GM12801 (cell line): ENCODE results near the gene PCIF1.

Experiments
- TF ChIP-seq, protein P1 (sequence below): IDR thresholded peaks from one replicate; pipeline ENCODE4 v1.5.1; 2011; ENCODE audit warnings: control low read depth; ENCODE audit not compliant: insufficient read length; ENCODE audit errors: extremely low read depth

The PCIF1 gene

DNA sequence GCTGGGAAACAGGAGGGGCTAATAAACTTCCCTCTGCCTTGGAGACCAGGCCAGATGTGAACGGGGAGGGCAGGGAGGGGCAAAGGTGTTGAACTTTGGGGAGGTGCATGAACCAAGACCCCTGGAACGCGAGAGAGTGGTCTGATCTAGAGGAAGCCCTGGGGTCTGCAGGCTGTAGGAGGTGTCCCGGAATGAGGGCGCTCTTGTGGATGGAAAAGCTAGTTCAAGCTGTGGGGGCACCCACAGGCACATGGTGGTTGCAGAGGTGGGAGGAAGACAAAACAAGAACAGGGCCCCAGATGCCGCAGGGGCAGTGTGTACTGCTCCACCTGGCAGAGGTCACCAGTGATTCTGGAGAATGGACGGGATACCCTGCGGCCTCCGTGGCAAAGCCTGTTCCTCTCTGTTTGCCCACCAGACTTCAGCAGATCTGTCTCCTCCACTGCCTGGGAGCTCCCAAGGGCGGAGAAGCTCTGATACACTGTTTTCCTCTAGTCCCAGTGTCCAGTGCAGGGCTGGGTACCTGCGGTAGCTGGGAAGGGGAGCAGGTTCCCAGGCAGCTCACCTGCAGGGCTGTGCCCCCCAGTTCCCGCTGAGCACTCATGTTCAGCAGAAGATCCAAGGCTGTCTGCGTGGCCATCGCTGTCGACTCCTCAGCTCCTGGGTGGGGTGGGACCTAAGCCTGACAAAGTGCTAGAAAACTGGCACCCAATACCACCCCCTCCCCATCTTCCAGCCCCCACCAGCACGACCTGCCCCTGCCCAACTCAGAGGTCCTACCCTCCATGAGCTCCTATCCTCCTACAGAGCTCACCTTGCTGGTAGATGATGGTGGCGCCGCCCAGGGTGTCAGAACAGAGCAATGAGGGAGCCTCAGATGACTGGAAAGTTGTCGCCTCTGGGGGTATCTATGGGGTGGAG, 22.8 kb downstream of the PCIF1 start:
- TF ChIP-seq, protein P1, sequence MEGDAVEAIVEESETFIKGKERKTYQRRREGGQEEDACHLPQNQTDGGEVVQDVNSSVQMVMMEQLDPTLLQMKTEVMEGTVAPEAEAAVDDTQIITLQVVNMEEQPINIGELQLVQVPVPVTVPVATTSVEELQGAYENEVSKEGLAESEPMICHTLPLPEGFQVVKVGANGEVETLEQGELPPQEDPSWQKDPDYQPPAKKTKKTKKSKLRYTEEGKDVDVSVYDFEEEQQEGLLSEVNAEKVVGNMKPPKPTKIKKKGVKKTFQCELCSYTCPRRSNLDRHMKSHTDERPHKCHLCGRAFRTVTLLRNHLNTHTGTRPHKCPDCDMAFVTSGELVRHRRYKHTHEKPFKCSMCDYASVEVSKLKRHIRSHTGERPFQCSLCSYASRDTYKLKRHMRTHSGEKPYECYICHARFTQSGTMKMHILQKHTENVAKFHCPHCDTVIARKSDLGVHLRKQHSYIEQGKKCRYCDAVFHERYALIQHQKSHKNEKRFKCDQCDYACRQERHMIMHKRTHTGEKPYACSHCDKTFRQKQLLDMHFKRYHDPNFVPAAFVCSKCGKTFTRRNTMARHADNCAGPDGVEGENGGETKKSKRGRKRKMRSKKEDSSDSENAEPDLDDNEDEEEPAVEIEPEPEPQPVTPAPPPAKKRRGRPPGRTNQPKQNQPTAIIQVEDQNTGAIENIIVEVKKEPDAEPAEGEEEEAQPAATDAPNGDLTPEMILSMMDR: no peak

DNA sequence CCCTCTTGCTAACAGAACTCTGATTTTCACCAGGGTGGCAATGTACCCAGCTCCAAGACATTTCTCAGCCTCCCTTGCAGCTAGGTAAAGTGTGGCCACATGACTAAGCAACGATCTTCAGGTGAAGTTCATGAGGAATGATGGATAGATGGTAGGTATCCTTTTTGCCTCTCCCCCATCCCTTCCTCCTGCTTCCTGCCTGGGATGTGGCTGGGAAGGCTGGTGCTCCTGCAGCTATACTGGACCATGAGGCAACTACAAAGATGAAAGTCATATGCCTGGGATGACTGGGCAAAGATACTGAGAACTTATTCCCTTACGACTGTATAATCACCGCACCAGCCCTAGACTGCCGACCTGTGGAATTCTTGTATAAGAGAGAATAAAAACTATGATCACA, 24.1 kb downstream of the PCIF1 start:
- TF ChIP-seq, protein P1: no peak

DNA sequence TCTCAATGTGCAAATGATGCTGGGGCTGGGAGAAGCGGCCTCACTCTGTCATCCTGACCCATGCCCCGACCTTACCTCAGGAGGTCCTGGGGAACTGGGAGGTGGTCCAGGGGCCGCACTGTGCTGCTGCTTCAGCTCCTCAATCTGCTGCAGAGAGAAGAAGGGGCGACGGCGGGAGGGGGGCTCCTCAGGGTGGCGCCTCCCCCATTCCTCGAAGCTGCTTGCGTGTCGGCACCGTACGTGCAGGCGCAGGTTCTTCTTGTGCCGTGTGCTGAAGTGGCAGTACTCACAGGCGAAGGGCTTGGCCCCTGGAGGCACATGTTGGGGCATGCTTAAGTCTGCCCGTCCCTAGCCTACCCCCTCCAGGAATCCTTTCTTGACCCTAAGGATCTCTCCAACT, 24.6 kb downstream of the PCIF1 start:
- TF ChIP-seq, protein P1: no peak

DNA sequence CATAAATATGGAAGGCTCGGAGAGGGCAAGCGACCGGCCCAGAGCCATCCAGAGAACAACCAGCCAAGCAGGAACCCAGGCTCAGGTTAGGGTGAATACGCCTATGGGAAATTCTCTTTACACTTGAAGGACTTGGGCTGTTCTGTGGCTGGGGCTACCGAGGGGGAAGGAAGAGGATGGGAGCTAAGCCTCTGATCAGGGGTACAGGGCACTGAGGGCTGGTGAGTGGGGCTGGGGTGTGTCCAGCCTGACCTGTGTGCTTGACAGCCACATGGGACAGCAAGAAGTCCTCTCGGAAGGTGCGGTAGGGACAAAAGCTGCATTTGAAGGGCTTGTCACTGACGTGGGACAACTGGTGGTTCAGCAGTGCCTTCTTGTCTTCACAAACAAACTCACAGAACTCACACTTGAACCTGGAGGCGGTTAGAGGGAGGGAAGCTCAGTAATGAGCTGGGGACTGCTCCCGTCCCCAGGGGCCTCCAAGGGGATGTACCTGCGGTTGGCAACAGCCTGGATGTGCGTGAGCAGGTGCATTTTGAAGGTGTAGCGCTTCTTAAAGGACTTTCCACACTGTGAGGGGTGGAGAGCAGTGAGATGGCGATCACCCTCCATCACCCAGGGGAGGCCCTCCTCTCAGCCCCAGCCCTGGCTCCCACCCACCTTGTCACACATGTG, 25.6 kb downstream of the PCIF1 start:
- TF ChIP-seq, protein P1: no peak

DNA sequence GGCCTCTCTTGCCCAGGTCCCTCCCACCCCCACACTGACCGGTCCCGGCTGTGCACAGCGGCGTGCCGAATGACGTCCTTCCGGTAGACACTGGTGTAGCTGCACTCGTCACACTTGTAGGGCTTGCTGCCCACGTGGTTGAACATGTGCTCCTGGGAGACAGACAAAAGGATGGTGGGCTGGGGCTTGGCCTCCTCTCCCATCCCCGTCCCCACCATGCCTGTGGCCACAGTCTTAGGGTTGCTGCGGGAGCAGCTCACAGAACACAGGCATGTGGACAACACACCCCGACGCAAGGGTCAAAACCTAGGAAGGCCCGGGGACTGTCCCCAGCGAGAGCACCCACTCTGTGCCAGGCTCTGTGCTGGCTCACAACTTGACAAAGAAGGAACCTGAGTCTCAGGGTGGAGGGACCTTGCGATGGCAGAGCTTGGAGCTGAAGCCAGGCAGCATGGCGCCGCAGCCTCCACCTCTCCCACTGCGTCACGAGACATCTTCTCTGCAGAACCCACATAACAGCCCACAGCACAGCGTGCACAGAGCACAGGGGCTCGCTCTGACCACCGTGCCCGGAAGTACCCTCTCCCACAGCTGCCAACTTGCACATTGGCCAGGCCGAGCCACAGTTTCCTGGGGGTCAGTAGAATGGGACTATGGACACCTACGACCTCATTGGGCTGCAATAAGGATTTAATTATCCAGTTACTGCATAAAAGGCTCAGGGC, 27.7 kb downstream of the PCIF1 start:
- TF ChIP-seq, protein P1: no peak

DNA sequence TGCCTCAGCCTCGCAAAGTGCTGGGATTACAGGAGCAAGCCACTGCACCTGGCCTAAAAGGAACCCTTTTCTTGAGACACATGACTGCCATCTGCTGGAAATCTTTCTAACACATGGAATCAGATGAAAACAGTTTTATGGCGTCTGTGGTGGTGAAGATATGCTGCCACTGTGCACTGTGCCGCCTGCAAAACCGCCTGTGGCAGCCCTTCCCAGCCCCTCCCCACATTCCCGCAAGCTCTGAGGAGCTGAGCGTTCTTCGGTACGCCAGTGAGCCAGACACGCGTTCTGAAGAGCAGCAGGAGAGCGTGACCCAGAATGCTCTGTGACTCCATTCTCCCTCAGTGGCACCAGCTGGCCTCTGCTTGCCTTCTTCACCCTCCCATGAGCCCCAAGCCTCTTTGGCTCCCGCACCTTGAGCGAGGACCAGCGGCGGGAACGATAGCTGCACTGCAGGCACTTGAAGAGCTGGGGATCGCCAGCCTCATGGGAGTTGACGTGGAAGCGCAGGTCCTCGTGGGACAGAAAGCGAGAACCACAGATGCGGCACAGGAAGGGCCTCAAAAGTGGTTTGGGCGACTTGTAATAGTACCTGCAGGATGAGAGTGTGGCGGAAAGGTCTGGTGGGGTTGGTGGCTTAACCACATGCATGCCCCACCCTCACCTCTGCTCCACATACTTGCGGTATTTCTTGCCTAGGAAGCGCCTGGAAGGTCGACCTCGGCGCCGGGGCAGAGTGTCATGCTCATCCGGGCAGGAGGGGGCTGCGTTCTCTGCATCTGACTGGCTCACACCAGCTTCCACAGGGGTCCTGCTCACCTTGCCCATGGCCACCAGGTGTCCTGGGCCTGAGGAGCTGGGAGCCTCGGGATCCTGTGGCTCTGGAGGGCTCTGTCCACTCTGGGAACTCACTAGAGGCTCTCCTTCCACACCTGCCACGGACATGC, 28.8 kb downstream of the PCIF1 start:
- TF ChIP-seq, protein P1: no peak
